ENCODE data around the gene TMEM63B. TPM values are rescaled to one million over a fixed set of nuclear protein-coding genes. Genes with fewer than 3 reads are reported as not detected.

The TMEM63B gene
- total and polyA plus RNA-seq, 11 donors, result 26.2 to 52.9 (median 41.2) TPM

GRCh38 chr6:44120692-44121443, 6.5 kb upstream of the TMEM63B start:
- Histone ChIP-seq H3K27ac (peak overlapping the region in 5 of 12 donors; percentile 3 to 58 (median 33)), H3K4me1 (peaks cover 4 to 93% (median 75%) of the 10 kb centered on the region in 12 donors), H3K4me3 (no peak overlapping the region), H3K27me3 (no peaks in the 10 kb centered on the region), H3K9me3 (no peaks in the 10 kb centered on the region), H3K36me3 (peaks cover 0 to 16% (median 0%) of the 10 kb centered on the region in 9 donors)
- DNase-seq, result no peak
- ATAC-seq, result peak in 3 of 4 donors; percentile 25 to 51 (median 41)
- 52 to 59% (median 53%) methylated on average over 4 of the region's 4 CpGs for WGBS, 4 donors
- intact Hi-C loops (cut with DNase I), result no loop called here
- TF ChIP-seq POLR2A (IDR thresholded peaks at IDR 0.05) (no peak), CTCF (IDR thresholded peaks at IDR 0.05) (no peak)

GRCh38 chr6:44122801-44123200, 4.6 kb upstream of the TMEM63B start:
- no peak for TF ChIP-seq CTCF (IDR thresholded peaks at IDR 0.05)
- no peak for TF ChIP-seq POLR2A (IDR thresholded peaks at IDR 0.05)
- no peak for DNase-seq
- no peak for ATAC-seq
- intact Hi-C loops (cut with DNase I), result no loop called here
- H3K4me3 ChIP-seq, result peak overlapping the region in 1 of 12 donors; percentile 5
- WGBS, 4 donors, result 43 to 64% (median 60%) methylated on average over 1 of the region's 1 CpG
- peak overlapping the region in 8 of 12 donors; percentile 27 to 55 (median 35) for H3K27ac ChIP-seq
- peaks cover 0 to 16% (median 0%) of the 10 kb centered on the region in 9 donors for H3K36me3 ChIP-seq
- no peaks in the 10 kb centered on the region for H3K27me3 ChIP-seq
- no peaks in the 10 kb centered on the region for H3K9me3 ChIP-seq
- peaks cover 5 to 85% (median 66%) of the 10 kb centered on the region in 12 donors for H3K4me1 ChIP-seq

GRCh38 chr6:44123544-44123943, 3.8 kb upstream of the TMEM63B start:
- TF ChIP-seq CTCF (IDR thresholded peaks at IDR 0.05) (no peak), POLR2A (IDR thresholded peaks at IDR 0.05) (no peak)
- peak overlapping the region in 5 of 12 donors; percentile 27 to 55 (median 37) for H3K27ac ChIP-seq
- H3K9me3 ChIP-seq, result no peaks in the 10 kb centered on the region
- intact Hi-C loops (cut with DNase I), result no loop called here
- peaks cover 0 to 11% (median 0%) of the 10 kb centered on the region in 9 donors for H3K36me3 ChIP-seq
- peaks cover 5 to 87% (median 68%) of the 10 kb centered on the region in 12 donors for H3K4me1 ChIP-seq
- 95 to 98% (median 95%) methylated on average over 2 of the region's 2 CpGs for WGBS, 4 donors
- DNase-seq (no peak), ATAC-seq (no peak)
- H3K27me3 ChIP-seq, result no peaks in the 10 kb centered on the region
- H3K4me3 ChIP-seq, result no peak overlapping the region

GRCh38 chr6:44126320-44127149, 819 bp upstream of the TMEM63B start:
- Histone ChIP-seq H3K27ac (peak overlapping the region; percentile 66 to 98 (median 92)), H3K27me3 (no peaks in the 10 kb centered on the region), H3K4me1 (peaks cover 5 to 75% (median 54%) of the 10 kb centered on the region in 12 donors), H3K36me3 (peaks cover 0 to 6% (median 0%) of the 10 kb centered on the region in 9 donors), H3K9me3 (no peaks in the 10 kb centered on the region), H3K4me3 (peak overlapping the region; percentile 48 to 99 (median 96))
- TF ChIP-seq POLR2A (IDR thresholded peaks at IDR 0.05) (no peak), CTCF (IDR thresholded peaks at IDR 0.05) (no peak)
- intact Hi-C loops (cut with DNase I), result loop anchor here in 1 of 10 donors (2.0 kb wide), 1 partner anchor 22 kb away; no protein-coding TSS in a partner anchor
- DNase-seq (peak; percentile 47 to 78 (median 57)), ATAC-seq (peak; percentile 34 to 61 (median 44))
- WGBS, 4 donors, result 1 to 3% (median 2%) methylated on average over 23 to 31 of the region's 31 CpGs

Data from heart left ventricle (tissue), 16 donors.